8988T (cell line): ENCODE measurements around the gene SESN2.

ENCODE experiments used
- DNase-seq: peaks from one replicate; pipeline ENCODE4 v3.0.0; 2011

SESN2 gene

DNA sequence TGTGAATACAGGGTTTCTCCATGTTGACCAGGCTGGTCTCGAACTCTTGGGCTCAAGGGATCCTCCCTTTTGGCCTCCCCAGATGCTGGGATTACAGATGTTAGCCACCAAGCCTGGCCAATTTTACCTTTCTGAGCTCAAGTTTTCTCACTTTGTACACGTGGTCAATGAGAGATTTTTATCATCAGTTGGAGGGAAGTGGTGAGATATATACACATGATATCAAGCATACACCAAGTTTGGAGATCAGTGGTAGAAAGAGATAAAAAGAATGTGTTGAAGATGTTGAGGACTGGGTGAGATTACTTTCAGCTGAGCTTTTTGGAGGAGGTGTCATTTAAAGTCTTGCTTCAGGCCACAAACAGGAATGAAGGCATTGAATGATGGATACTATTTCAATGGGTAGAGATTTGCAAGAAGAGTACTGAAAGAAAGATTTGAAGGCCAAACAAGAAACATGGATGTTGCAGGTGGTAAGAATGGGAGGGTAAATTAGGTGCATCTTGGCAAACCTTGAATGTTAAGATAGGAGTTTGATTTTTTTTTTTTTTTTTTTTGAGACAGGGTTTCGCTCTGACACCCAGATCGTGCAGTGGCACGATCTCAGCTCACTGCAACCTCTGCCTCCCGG is 3.0 kb upstream of the SESN2 start:
- DNase-seq: no peak

DNA sequence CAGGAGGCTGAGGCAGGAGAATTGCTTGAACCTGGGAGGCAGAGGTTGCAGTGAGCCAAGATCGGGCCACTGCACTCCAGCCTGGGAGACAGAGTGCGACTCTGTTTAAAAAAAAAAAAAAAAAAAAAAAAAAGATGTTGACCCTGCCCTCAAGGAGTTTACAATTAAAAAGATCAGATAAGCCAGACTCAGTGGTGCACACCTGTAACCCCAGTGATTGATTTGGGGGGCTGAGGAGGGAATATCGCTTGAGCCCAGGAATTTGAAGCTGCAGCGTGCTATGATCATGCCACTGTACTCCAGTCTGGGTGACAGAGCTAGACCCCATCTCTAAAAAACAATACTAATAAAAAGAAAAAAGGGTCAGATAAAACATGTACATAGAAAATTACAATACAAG is 1.6 kb upstream of the SESN2 start:
- no peak for DNase-seq

DNA sequence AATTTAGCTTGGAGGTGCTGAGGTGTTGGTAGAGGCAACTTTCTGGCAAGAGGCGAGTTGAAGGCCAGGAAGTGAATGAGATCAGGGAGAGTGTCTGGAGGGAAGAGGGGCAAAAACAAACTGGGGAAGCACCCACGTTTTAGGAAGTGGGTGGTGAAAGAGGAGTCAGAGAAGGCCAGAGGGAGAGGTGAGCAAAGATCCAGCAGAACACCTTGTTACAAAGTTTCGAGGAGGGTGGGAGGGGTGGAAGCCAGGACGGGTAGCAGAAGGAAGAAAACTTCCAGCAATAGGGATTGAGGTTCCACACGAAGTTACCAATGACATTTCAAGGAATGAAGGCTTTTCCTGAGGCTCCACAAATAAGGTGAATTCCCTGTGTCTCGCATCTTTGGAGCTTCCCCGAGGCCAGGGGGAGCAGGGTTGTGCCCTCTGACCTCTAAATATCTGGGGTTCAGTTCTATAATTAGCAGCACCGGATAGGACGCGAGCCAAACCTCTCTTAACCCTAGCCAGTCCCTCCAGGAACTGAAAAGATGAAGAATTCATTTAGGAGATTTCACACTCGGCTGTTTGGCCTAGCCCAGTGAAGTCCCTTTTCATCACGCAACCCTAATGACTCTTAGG is 578 bp upstream of the SESN2 start:
- DNase-seq: no peak

DNA sequence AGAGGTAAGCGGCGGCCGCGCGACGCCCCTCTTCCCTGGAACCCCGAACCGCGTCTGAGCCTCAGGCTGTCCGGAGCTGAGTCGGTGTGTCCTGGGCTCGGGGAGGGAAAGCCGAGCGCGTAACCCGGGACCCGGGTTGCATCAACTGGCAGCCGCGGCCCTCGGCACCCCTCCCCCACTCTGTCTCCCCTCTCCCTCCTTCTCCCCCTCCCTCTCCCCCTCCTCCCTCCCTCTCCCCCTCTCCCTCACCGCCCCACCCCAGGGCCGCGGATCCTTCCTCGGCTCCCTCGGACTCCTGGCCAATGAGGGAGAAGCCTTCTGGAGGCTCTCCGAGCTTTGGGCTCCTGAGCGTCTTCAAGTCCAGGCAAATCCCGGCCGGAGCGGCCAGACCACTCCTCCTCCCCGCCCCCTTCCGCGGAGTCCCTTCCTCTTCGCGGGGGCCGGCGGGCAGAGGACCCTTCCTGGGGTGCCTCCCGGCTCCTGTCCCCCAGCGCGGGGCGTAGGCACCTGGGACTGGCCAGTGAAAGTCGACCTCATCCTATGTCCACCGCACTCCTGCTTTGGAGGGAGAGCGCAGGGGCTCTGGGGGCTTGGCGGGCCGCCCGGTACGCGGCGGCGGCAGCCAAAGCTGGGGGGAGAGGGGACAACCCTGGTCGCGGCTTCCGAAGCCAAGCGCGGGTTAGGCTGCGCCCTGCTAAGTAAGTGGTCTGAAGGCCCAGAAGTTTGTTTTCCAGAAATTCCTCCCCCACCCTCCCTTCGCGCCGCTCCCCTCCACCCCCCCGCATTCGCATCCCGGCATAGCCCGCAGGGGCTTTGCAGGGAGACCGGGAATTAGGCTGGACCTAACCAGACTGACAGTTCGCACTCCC is 850 bp downstream of the SESN2 start:
- no peak for DNase-seq

DNA sequence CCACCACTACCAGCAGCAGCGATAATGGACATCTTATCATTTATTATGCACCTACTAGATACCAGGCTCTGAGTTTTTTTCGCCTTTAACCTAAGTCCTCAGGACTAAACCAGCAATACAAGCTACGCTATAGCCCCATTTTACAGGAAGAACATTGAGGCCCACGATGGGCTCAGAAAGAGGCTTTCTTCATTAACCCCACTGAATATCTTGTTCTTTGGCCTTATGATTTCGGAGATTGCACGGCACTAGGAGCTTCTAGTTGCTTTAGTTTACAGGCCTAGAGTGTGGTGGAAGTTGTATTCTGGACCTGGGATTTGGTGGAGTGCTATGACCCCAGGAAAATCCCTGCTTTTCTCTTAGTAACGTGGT is 1.5 kb downstream of the SESN2 start:
- DNase-seq: no peak

DNA sequence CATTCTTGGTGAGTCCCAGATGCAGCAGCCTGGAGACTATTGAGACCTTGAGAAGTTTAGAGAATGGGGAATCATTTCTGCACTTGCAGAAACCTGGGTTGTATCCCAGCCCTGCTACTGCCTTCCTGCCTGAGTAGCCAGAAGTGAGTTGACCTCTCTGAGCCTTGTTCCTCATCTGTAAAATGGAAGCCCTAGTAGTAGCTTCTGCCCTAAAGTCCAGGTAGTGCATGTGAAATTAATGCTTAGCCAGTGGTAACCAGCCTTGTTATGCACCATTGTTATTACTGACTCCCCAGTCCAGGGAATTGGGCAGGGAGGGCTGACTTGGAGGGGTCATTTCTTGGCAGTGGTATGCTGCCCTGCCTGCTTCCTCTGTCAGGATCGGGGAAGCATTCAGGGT is 5.6 kb downstream of the SESN2 start:
- no peak for DNase-seq

DNA sequence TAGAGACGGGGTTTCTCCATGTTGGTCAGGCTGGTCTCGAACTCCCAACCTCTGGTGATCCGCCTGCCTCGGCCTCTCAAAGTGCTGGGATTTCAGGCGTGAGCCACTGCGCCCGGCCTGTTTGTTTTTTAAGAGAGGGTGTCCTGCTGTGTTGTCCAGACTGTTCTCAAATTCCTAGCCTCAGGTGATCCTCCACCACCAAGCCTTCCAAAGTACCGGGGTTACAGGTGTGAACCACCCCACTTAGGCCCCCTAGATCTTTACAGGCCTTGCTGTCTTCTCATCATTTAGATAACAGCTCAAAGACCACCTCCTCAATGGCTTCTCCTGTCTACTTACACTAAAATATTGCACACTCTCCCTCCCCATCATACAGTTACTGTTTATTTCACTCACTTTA is 6.3 kb downstream of the SESN2 start:
- DNase-seq: no peak

DNA sequence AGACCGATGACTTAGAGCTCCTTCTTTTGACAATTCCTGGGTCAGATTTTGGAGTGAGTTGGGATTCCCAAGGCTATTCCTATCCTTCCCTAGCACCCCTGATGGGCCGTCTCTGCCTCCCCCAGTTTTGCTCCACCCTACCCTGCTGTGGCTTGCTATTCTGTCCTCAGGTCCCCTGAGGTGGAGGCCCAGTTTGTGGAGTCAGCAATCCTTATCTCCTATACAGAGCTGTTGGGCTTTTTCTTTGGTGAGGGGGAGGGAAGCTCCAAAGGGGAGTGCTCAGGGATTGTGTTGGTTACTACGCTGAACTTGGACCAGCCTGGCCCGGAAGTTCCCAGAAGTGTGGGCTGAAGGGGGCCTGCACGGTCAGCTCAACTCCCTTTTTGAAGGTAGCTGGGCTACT is 7.6 kb downstream of the SESN2 start:
- DNase-seq: no peak

DNA sequence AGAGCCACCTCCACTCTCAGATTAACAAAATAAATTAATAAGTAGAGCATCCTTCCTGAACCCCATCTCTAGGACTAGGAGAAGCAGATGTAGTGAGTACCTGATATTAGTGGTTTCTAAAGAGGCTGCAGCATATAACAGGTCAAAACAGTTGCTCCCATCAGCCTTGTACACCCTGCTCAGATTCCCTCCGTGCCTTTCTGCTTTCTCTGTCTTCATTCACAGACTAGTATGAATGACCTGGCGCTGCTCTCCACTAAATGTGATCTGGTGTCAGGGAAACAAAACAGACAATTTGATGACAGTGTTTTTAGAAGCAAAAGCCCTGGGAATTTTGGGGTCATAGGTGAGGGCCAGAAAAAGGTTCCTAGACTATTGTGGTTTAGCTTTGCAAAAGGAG is 8.3 kb downstream of the SESN2 start:
- no peak for DNase-seq

DNA sequence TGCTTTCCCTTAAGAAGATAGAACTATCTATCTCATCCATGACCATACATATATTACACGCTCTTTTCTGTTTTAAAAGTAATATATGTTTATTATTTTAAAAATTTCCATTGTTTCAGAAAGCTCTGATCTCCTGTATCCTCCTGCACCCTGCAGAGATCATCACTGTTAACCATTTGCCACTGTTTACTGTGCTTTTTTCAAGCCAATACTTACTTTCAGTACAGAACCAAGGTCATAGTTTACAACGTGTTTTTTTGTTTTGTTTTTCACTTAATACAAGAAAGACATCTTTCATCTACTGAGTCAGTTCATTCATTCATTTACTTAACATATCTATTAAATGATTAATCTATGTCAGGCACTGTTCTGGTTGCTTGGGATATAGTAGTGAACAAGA is 10.2 kb downstream of the SESN2 start:
- DNase-seq: no peak

DNA sequence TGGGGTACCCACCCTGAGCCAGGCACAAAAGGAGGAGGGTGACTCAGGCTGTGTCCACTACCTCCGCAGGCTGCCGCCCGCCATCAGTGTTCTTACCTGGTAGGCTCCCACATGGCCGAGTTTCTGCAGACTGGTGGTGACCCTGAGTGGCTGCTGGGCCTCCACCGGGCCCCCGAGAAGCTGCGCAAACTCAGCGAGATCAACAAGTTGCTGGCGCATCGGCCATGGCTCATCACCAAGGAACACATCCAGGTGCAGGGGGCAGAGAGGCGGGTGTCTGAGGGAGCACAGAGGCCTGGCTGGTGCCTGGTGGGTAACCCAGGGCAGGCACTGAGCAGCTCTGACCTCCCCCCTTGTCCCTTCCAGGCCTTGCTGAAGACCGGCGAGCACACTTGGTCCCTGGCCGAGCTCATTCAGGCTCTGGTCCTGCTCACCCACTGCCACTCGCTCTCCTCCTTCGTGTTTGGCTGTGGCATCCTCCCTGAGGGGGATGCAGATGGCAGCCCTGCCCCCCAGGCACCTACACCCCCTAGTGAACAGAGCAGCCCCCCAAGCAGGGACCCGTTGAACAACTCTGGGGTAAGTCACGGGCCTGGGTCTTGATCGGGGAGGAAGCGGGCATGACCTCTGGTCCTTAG is 13.0 kb downstream of the SESN2 start:
- DNase-seq: no peak

DNA sequence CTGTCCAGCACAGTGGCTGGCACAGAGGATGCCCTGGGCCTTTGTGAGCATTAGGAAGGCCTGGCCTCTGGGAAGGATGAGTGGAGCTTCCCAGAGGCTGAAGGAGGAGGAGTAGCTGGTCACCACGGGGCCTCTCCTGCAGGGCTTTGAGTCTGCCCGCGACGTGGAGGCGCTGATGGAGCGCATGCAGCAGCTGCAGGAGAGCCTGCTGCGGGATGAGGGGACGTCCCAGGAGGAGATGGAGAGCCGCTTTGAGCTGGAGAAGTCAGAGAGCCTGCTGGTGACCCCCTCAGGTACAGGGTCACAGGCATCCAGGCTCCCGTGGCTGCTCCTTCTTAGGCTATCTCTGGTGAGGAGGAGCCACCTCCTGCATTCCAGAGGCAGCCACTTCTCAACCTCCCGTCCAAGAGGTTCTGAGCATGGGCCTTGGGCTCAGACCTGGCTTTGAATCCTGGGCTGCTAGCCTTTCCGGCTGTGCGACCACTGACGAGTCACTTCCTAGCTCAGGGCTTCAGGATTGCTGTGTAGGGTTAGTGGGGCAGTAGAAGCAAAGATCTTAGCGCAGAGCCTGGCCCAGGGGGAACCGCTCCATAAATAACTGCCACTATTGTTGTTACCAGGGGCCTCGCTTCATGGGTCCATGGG is 14.0 kb downstream of the SESN2 start:
- DNase-seq: no peak

DNA sequence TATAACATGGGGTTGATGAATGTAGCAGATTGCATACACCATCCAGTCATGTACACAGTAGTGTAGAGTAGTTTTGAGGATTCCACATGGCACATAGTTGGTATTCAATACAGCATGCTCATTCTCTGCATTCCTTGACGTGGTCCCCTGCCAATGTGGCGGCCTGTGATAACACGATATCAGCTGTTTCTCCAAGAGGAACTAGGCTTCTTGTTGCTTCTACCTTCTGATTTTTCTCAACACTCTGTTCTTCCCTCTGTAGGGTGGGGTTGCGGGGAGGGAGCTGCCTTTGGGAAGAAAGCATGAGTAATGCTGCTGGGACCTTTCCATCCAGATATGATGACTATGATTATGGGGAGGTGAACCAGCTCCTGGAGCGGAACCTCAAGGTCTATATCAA is 19.4 kb downstream of the SESN2 start:
- no peak for DNase-seq

DNA sequence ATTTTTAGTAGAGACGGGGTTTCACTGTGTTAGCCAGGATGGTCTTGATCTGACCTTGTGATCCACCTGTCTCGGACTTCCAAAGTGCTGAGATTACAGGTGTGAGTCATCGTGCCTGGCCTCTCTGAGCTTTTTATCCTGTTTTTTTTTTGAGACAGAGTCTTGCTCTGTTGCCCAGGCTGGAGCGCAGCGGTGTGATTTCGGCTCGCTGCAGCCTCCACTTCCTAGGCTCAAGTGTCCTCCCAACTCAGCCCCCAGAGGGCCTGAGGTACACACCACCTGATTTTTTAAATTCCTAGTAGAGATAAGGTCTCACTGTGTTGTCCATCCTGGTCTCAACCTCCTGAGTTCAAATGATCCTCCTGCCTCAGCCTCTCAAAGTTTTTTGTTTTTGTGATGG is 20.4 kb downstream of the SESN2 start:
- DNase-seq: no peak

DNA sequence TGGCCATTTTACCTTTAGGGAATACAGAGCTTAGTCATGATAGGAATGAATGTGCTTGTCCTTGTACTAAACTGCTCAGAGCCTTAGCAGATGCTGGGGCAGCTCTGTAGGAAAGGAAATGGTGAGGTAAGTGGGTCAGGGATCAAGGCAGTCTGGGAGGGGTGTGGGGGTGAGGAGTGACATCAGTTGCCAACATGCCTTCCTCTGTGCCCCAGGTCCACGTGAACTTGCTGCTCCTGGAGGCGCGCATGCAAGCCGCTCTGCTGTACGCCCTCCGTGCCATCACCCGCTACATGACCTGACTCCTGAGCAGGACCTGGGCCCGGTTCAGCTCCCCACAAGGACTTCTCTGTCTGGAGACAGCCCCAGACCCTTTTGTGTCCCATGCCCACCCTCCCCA is 21.2 kb downstream of the SESN2 start:
- no peak for DNase-seq

DNA sequence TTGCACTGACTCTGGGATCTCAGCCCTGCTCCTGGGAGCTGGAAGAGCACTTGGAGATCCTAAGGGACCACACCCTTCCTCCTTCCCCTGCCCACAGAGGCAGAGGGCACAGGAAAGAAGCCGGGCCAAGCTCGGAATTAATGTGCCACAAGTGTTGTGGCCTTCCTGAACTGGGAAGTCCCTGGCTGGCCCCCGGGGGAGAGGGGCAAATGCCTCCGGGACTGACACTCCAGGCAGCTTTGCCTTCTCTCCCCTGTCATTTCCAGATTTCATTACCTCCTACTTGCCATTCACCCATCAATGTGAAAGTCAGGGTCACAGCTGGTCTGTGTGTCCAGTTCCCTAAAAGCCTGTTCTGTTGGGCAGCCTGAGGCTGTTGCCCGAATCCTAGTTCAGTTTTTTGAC is 21.7 kb downstream of the SESN2 start:
- no peak for DNase-seq

DNA sequence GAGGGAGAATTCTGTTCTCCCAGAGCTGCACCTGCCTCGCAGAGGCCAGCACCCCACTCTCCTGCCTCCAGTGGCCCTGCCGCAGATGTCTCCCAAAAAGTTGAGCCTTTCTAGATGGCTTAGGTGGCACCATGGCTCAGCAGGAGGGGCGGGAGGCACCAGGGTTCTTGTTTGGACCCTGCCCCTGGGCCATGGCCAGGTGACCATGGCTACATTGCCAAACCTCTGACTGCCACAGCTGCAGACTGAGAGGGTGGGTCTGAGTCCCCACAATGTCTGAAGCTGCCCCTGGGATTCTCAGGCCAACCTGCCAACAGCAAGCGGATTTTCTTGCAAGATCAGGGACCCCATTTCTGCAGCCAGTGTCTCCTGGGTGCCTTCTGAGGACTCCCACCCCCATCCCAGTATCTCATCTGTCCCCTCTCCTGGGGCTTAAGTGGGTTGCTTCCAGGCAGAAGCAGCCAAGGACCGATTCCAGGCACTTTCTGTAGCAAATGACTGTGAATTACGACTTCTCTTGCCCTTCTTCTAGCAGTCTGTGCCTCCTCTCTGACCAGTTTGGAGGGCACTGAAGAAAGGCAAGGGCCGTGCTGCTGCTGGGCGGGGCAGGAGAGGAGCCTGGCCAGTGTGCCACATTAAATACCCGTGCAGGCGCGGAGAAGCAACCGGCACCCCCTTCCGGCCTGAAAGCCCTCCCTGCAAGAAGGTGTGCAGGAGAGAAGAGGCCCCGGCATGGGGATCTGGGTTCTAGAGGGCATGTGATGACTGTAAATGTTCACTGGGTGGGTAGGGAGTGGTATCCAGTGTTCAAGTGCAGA is 22.5 kb downstream of the SESN2 start:
- DNase-seq: no peak

DNA sequence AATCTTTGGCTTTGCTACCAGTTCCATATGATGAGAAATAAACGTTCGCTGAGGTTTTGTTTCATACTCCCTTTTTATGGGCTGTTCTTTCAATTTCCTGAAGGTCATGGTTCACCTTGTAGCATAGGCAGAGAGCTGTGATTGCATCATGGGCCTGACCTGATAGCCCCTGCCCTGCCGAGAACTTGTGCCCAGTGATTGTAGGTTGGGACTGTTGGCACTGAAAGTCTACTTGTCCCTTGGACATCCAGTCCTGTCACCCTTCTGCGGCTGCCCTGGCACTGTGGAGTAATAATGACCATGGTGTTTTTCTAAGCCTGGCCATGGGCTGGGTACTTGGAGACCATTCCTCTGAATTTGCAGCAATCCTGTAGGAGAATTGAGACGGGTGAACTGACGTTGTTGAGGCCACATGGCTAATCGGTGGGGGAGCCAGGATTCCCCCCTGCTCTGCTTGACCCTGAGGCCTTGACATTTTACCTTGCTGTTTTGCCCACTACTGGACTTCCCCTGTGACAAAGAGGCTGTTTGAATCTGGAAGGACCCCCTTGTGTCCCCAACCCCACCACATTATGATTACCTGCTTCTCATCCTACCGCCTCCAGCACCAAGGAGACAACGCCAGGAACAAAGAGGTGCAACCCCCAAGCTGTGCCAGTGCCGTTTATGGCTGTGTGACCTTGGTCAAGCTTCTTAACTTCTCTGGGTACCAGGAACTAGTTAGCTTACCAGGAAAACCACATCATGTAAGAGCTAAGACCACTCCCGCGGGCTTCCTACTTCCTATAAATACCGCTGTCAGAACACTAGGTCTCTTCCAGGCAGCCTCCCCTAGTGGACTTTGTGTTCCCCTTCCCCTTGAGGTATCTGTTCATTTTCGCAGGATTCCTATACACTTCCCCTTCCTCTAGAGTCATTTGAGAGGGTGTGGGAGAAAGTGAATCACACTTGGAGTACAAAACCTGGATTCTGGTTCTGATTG is 23.4 kb downstream of the SESN2 start:
- DNase-seq: no peak

DNA sequence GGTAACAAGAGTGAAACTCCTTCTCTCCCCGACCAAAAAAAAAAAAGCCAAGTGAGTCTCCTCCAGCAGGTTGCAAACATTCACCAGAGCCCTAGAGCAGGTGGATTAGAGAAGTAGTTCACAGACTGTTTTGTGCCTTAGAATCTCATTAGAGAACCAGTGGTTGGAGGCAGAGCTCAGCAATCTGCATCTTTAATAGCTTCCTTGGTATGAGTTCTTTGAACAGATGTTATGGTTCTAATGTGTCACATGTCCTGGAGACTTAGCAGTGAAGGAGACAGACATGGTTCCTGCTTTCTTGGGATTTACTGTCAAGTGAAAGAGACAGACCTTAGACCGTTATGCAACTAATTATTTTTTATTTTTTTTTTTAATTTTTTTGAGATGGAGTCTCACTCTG is 26.8 kb downstream of the SESN2 start:
- DNase-seq: no peak

DNA sequence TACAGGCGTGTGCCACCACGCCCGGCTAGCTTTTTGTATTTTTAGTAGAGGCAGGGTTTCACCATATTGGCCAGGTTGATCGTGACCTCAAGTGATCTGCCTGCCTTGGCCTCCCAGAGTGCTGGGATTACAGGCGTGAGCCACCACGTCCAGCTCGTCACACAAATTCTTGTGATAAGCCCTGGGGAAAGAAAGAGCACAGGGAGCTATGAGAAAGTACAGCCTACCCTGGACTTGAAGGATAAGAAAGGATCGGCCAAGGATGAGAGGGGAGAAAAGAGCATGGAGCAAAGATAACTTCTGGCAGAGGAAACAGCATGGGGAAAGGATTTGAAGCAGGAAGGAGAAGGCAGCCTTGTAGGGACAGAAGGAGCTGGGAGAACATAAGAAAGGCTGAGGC is 29.2 kb downstream of the SESN2 start:
- no peak for DNase-seq

DNA sequence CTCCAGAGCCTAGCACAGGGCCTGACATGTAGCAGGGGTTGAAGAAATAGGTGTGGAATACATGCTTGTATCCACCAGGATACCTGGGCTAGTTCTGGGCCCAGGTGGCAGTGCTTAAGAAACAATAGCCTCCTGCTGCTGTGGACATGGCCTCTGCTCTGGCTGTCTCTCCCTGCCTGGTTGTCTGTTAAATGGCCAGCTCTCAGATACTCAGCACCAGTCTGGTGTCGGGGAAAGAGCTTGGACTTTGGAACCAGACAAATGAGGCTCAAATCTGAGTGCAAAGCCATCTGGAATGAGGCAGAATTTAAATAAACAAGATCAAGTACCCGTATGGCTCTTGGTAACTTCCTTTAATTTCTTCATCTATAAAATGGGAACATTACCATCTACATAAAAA is 31.5 kb downstream of the SESN2 start:
- no peak for DNase-seq
